Omental fat pad (tissue), 4 donors: ENCODE data around the gene GPC3. TPM values are rescaled to one million over a fixed set of nuclear protein-coding genes. Genes with fewer than 3 reads are reported as not detected.

Source experiments
- ATAC-seq: fragments of 150-250 bp; one replicate; pipeline ENCODE4 v1.9.1; 2016; ENCODE audit warnings: mild to moderate bottlenecking, moderate library complexity; ENCODE audit not compliant: low FRiP score
- DNase-seq: peaks from one replicate; pipeline ENCODE4 v3.0.0-alpha.2; 2019; ENCODE audit warnings: low spot score
- CTCF ChIP-seq, 3 donors: fragments of 450-650 bp; IDR thresholded peaks; one replicate each; pipeline ENCODE4 v1.5.1; 2016 to 2017; ENCODE audit warnings: antibody characterized with exemption in 3 of 3, mild to moderate bottlenecking in 3 of 3, moderate library complexity in 2 of 3
- total RNA-seq, 4 donors: library from RNA; depleted of rRNA; stranded (reverse); fragments of >200 nt; gene quantifications; one replicate each; pipeline ENCODE4 v1.1.0, GENCODE V29; 2016

GPC3 gene
- total RNA-seq, 4 donors from 2014 or later: 48.9 to 146 (median 77.1) TPM

DNA sequence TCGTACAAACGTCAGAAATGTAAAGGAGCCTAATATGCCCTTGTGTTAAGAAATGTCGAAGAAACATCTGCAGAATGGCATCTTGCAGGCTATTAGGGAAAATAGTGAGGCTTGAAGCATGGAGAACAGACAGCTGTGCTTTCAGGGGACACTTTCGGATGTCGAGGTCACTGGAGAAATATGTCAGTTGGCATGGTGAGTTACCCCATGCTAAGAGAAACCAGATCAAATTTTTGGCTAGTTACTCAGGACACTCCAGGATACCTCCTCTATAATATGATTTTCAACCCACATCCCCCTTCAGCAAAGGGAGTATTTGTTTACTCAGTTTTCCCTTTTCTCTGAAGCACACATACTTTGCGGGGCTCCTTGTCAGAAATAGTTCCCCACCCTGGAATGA is 171.4 kb downstream of the GPC3 start:
- ATAC-seq: no peak
- no peak for DNase-seq
- no peak for TF ChIP-seq CTCF (IDR thresholded peaks at IDR 0.05)

- DNase-seq (no peak), ATAC-seq (no peak)
- TF ChIP-seq CTCF (IDR thresholded peaks at IDR 0.05): no peak
Measured at GRCh38 chrX:133812402-133812801, 173.0 kb downstream of the GPC3 start.

DNA sequence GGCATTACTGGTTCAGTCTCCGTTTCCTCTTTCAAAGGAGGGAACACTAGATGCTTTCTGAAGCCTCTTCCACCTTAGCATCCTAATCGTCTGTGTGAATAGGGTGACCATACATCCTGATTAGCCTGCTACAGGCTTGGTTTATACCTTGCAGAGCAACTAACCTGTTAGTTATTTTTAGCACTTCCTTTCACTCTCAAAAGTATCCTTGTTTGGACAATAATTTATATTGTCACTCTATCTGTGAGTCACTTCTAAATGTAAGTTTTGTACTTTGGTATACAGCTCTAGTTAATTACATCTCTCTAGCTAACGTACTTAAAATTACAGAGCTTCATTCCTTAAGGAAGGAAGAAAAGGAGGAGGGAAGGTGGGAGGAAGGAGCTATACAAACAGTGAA is 174.5 kb downstream of the GPC3 start:
- no peak for TF ChIP-seq CTCF (IDR thresholded peaks at IDR 0.05)
- DNase-seq (no peak), ATAC-seq (no peak)

DNA sequence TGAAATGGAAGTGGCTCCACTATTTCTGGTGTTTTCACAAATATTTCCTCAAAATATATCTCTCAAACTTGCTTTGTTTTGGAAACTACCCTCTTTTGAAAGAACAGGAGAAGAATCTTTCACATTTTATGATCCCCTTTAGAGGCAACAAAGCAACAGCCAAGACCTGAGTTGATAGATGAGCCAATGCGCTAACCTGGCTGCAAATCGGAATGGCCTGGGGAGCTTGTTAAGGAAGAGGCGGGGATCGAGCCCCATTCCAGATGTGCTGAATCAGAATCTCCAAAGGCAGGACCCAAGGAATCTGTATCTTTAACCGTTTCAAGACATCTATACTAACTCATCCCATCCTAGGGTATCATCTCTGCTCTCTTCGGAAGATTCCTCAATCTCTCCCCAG is 181.3 kb downstream of the GPC3 start:
- no peak for TF ChIP-seq CTCF (IDR thresholded peaks at IDR 0.05)
- ATAC-seq (no peak), DNase-seq (no peak)

DNA sequence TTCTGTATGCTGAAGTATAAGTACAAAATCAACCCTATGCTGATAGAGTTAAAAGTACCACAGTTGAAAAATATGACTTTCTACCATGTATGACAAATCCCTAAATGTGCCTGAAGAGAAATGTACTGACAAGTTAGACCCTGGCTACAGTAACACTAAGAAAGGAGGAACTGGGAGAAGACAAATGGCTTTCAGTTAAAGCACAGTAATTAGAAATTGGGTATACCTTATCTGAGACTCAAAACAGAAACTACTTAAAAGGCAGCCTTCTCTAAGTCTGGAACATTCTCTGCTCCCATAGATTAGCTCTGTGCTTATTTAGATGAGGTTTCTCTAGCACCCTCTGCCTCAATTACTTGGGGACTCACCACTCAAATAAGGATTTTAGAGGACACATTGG is 189.1 kb downstream of the GPC3 start:
- ATAC-seq (no peak), DNase-seq (no peak)
- TF ChIP-seq CTCF (IDR thresholded peaks at IDR 0.05): no peak

DNA sequence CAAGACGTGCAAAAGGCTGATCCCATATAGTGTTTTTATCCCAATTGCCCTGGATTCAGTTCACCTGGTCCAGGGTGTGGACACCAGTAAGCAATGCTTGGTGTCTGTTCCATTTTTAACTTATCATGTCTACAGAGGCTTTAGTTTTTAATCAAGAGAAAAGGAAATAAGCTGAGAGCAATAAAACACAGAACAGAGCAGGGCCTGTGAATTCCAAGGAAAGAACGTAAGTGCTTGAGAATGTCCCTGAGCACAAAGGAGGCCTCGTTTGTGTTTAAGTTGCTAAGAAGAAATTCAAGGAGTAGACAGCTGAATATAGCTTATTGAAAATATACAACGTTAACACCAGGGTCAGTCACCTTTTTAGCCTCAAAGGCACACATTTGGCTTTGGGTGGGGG is 191.3 kb downstream of the GPC3 start:
- TF ChIP-seq CTCF (IDR thresholded peaks at IDR 0.05): no peak
- no peak for ATAC-seq
- DNase-seq: no peak

GRCh38 chrX:133793626-133794025 is 191.8 kb downstream of the GPC3 start:
- TF ChIP-seq CTCF (IDR thresholded peaks at IDR 0.05): no peak
- DNase-seq (no peak), ATAC-seq (no peak)
